NT2/D1 (cell line): ENCODE results near the gene C1QB.

Source experiments
- DNase-seq: peaks from one replicate; pipeline ENCODE4 v3.0.0-alpha.2; 2011; ENCODE audit warnings: low read depth, low spot score
- H3K27me3 ChIP-seq: 2 replicates; pipeline ENCODE4 v1.6.0; 2011; ENCODE audit warnings: mild to moderate bottlenecking; ENCODE audit not compliant: insufficient read length, insufficient read depth
- H3K36me3 ChIP-seq: 2 replicates; pipeline ENCODE4 v1.6.1; 2011; ENCODE audit warnings: mild to moderate bottlenecking, low read length, mixed read lengths; ENCODE audit not compliant: insufficient read depth, insufficient read length
- H3K4me1 ChIP-seq: 2 replicates; pipeline ENCODE4 v1.5.1; 2011; ENCODE audit not compliant: insufficient read depth, insufficient read length
- H3K4me3 ChIP-seq: 2 replicates; pipeline ENCODE4 v1.5.1; 2011; ENCODE audit warnings: low read depth; ENCODE audit not compliant: insufficient read length
- H3K9ac ChIP-seq: 2 replicates; pipeline ENCODE4 v1.6.0; 2011; ENCODE audit warnings: low read depth; ENCODE audit not compliant: insufficient read length
- H3K9me3 ChIP-seq: 2 replicates; pipeline ENCODE4 v1.5.1; 2011; ENCODE audit warnings: mild to moderate bottlenecking, low read length; ENCODE audit not compliant: insufficient read depth
- SUZ12 ChIP-seq: IDR thresholded peaks from 2 replicates; pipeline ENCODE4 v1.6.1; 2011; ENCODE audit not compliant: insufficient read length, insufficient read depth; ENCODE audit errors: extremely low read depth
- YY1 ChIP-seq: IDR thresholded peaks from 2 replicates; pipeline ENCODE4 v1.6.1; 2011; ENCODE audit not compliant: insufficient read length, insufficient read depth
- ZNF274 ChIP-seq: IDR thresholded peaks from 2 replicates; pipeline ENCODE4 v1.6.1; 2011; ENCODE audit warnings: mild to moderate bottlenecking, low read depth, low read length

The C1QB gene

GRCh38 chr1:22613951-22614350 is 39.1 kb upstream of the C1QB start:
- peaks cover 56% of the 10 kb centered on the region for H3K27me3 ChIP-seq
- TF ChIP-seq ZNF274 (no peak), SUZ12 (no peak), YY1 (no peak)
- H3K4me3 ChIP-seq, result no peak overlapping the region
- H3K9me3 ChIP-seq, result no peaks in the 10 kb centered on the region
- H3K9ac ChIP-seq, result no peak overlapping the region
- H3K36me3 ChIP-seq, result no peaks in the 10 kb centered on the region
- H3K4me1 ChIP-seq, result peaks cover 14% of the 10 kb centered on the region
- DNase-seq, result no peak

DNA sequence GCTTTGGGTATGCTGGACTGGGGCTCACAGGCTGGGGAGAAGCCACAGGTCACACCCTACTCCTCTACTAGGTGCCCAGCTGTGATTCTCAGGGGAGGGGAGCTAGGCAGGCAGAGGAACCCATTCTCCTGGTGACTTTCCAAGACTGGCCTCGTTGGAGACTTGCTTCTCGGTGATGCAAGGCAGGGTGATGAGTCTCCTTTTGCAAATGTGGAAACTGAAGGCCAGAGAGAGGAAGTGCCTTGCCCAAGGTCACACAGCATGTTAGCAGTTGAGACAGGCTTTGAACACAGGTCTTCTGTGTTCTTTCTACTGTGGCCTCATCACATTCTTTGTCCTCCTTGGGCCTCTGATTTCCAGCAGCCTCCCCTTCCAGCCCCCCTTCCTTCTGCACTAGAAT is 37.1 kb upstream of the C1QB start:
- TF ChIP-seq YY1, result no peak
- no peak for DNase-seq
- H3K27me3 ChIP-seq, result peaks cover 36% of the 10 kb centered on the region
- no peaks in the 10 kb centered on the region for H3K9me3 ChIP-seq
- H3K4me3 ChIP-seq, result no peak overlapping the region
- H3K36me3 ChIP-seq, result no peaks in the 10 kb centered on the region
- H3K4me1 ChIP-seq, result peaks cover 14% of the 10 kb centered on the region
- no peak overlapping the region for H3K9ac ChIP-seq

- DNase-seq, result no peak
- H3K4me3 ChIP-seq, result no peak overlapping the region
- TF ChIP-seq SUZ12, result no peak
- no peak for TF ChIP-seq ZNF274
- TF ChIP-seq YY1, result no peak
- H3K27me3 ChIP-seq, result peaks cover 30% of the 10 kb centered on the region
- peaks cover 14% of the 10 kb centered on the region for H3K4me1 ChIP-seq
- H3K36me3 ChIP-seq, result no peaks in the 10 kb centered on the region
- no peaks in the 10 kb centered on the region for H3K9me3 ChIP-seq
- H3K9ac ChIP-seq, result no peak overlapping the region
Observed at GRCh38 chr1:22616571-22616970, 36.5 kb upstream of the C1QB start.

DNA sequence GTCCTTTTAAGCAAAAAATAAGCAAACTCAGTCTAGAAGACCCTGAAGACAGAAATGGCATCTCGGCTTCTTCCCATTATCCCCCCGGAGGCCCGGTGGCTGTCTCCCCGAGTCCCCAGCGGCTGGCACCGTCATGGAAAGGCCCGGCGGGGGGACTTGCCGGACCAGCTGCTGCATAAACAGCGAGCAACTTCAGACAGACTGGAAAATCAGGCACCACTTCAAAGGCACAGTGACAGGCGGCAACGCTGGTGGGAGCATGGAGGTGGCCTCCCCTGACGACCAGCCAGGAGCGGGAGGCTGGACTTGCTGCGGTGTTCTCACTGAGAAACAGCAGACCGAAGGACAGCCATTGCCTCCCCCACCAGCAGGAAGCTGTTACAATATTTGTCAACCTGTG is 35.0 kb upstream of the C1QB start:
- no peak for DNase-seq
- peaks cover 20% of the 10 kb centered on the region for H3K27me3 ChIP-seq
- H3K9me3 ChIP-seq, result no peaks in the 10 kb centered on the region
- H3K9ac ChIP-seq, result no peak overlapping the region
- no peak for TF ChIP-seq SUZ12
- no peak for TF ChIP-seq ZNF274
- TF ChIP-seq YY1, result no peak
- H3K36me3 ChIP-seq, result no peaks in the 10 kb centered on the region
- peaks cover 14% of the 10 kb centered on the region for H3K4me1 ChIP-seq
- H3K4me3 ChIP-seq, result no peak overlapping the region

GRCh38 chr1:22619252-22619651 is 33.8 kb upstream of the C1QB start:
- TF ChIP-seq SUZ12 (no peak), ZNF274 (no peak), YY1 (no peak)
- no peak overlapping the region for H3K4me3 ChIP-seq
- H3K27me3 ChIP-seq, result peaks cover 8% of the 10 kb centered on the region
- peaks cover 10% of the 10 kb centered on the region for H3K4me1 ChIP-seq
- H3K9me3 ChIP-seq, result no peaks in the 10 kb centered on the region
- H3K36me3 ChIP-seq, result no peaks in the 10 kb centered on the region
- no peak overlapping the region for H3K9ac ChIP-seq
- no peak for DNase-seq

DNA sequence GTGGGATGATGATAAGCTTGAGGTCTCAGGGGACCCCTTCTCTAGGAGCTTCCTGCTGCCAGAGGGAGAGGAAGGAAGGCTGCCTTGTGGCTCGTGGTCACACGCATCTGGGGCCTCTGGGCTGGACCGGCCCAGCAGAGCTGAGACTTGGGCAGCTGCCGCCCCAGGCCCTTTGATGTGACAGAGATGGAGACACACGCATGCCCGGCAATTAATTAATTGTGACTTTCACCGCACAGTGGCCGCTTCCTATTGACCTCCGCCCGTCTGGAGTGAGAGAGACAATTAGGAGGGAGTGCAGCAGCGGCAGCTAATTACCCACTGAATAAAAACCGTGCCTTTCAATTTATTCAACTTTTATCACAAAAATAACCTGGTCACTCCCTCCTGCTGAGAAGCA is 33.2 kb upstream of the C1QB start:
- H3K4me1 ChIP-seq, result peaks cover 12% of the 10 kb centered on the region
- H3K9me3 ChIP-seq, result no peaks in the 10 kb centered on the region
- DNase-seq, result no peak
- no peaks in the 10 kb centered on the region for H3K36me3 ChIP-seq
- TF ChIP-seq SUZ12, result no peak
- no peak for TF ChIP-seq ZNF274
- no peak for TF ChIP-seq YY1
- H3K4me3 ChIP-seq, result no peak overlapping the region
- H3K9ac ChIP-seq, result no peak overlapping the region
- H3K27me3 ChIP-seq, result peaks cover 2% of the 10 kb centered on the region

DNA sequence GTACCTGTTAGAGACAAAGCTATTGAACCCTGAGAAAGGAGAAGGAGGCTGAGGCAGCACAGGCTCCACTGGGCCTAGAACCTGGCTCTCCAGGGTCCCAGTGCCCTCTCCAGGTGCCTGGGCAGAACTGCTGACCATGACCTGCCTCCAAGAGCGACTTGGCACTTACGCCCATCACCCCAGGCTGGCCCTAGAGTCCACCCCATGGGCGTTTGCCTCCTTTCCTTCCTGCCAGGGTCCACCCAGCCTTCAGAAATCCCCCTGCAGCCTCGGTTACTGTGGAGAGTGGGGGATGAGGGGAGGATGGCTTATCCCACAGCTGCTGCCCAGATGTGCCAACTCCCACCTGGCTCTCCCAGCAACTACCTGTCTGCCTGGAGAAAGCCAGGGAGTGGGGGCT is 31.3 kb upstream of the C1QB start:
- H3K4me1 ChIP-seq, result peaks cover 12% of the 10 kb centered on the region
- TF ChIP-seq SUZ12, result no peak
- TF ChIP-seq YY1, result no peak
- no peak for TF ChIP-seq ZNF274
- H3K9ac ChIP-seq, result no peak overlapping the region
- no peaks in the 10 kb centered on the region for H3K36me3 ChIP-seq
- DNase-seq, result no peak
- no peak overlapping the region for H3K4me3 ChIP-seq
- no peaks in the 10 kb centered on the region for H3K9me3 ChIP-seq
- no peaks in the 10 kb centered on the region for H3K27me3 ChIP-seq
